HepG2 (cell line): ENCODE measurements around the gene PLXND1. TPM values are rescaled to one million over a fixed set of nuclear protein-coding genes. Genes with fewer than 3 reads are reported as not detected.

ENCODE experiments used
- AFF4 ChIP-seq: sonication (generic); formaldehyde crosslinking; IDR thresholded peaks from 2 replicates; pipeline ENCODE4 v1.4.0; 2020; ENCODE audit warnings: missing genetic modification reagents
- ATAD3A ChIP-seq: sonication (generic); formaldehyde crosslinking; IDR thresholded peaks from 2 replicates; pipeline ENCODE4 v1.4.0; 2020; ENCODE audit warnings: missing genetic modification reagents
- ATF4 ChIP-seq, 2 experiments: fragments of 450-650 bp in 1 of 2; sonication (generic) in 1 of 2; formaldehyde crosslinking; IDR thresholded peaks; 2 replicates each; pipeline versions ENCODE4 v1.5.0 to v1.8.0; 2020 to 2022; ENCODE audit warnings: mild to moderate bottlenecking in 1 of 2, missing genetic modification reagents in 1 of 2
- FOXK2 ChIP-seq: fragments of 450-650 bp; IDR thresholded peaks from 2 replicates; pipeline ENCODE4 v1.6.1; 2016
- GZF1 ChIP-seq: sonication (generic); formaldehyde crosslinking; IDR thresholded peaks from 2 replicates; pipeline ENCODE4 v1.5.1; 2020; ENCODE audit warnings: mild to moderate bottlenecking, missing genetic modification reagents
- KLF9 ChIP-seq: IDR thresholded peaks from 2 replicates; pipeline ENCODE4 v1.6.1; 2016; ENCODE audit warnings: low read depth
- MEIS1 ChIP-seq: sonication (generic); formaldehyde crosslinking; IDR thresholded peaks from 2 replicates; pipeline ENCODE4 v1.9.0; 2021; ENCODE audit warnings: mild to moderate bottlenecking, missing genetic modification reagents, moderate library complexity, borderline replicate concordance
- MXD1 ChIP-seq: sonication (generic); formaldehyde crosslinking; IDR thresholded peaks from 2 replicates; pipeline ENCODE4 v1.4.0; 2020; ENCODE audit warnings: mild to moderate bottlenecking, missing genetic modification reagents
- NCOA1 ChIP-seq: sonication (generic); formaldehyde crosslinking; IDR thresholded peaks from 2 replicates; pipeline ENCODE4 v1.9.0; 2021; ENCODE audit warnings: missing genetic modification reagents
- PHF21A ChIP-seq: sonication (generic); formaldehyde crosslinking; IDR thresholded peaks from 2 replicates; pipeline ENCODE4 v1.5.0; 2020; ENCODE audit warnings: mild to moderate bottlenecking, missing genetic modification reagents
- RNF219 ChIP-seq: sonication (generic); formaldehyde crosslinking; IDR thresholded peaks from 2 replicates; pipeline ENCODE4 v1.5.0; 2020; ENCODE audit warnings: mild to moderate bottlenecking, missing genetic modification reagents
- TRIM22 ChIP-seq: fragments of 450-650 bp; IDR thresholded peaks from 2 replicates; pipeline ENCODE4 v1.6.1; 2017
- YEATS2 ChIP-seq: sonication (generic); formaldehyde crosslinking; IDR thresholded peaks from 2 replicates; pipeline ENCODE4 v1.4.0; 2020; ENCODE audit warnings: missing genetic modification reagents, borderline replicate concordance
- ZBTB1 ChIP-seq: sonication (generic); formaldehyde crosslinking; IDR thresholded peaks from 2 replicates; pipeline ENCODE4 v1.4.0; 2020; ENCODE audit warnings: missing genetic modification reagents, borderline replicate concordance
- ZBTB42 ChIP-seq: sonication (generic); formaldehyde crosslinking; IDR thresholded peaks from 2 replicates; pipeline ENCODE4 v1.5.0; 2020; ENCODE audit warnings: mild to moderate bottlenecking, missing genetic modification reagents
- ZFP82 ChIP-seq: sonication (generic); formaldehyde crosslinking; IDR thresholded peaks from 2 replicates; pipeline ENCODE4 v1.5.1; 2020; ENCODE audit warnings: mild to moderate bottlenecking, missing genetic modification reagents, borderline replicate concordance
- ZNF264 ChIP-seq: sonication (generic); formaldehyde crosslinking; IDR thresholded peaks from 2 replicates; pipeline ENCODE4 v1.4.0; 2020; ENCODE audit warnings: missing genetic modification reagents
- ZNF468 ChIP-seq: sonication (generic); formaldehyde crosslinking; IDR thresholded peaks from 2 replicates; pipeline ENCODE4 v1.8.0; 2022; ENCODE audit warnings: mild to moderate bottlenecking, moderate library complexity, missing genetic modification reagents
- ZNF530 ChIP-seq: sonication (generic); formaldehyde crosslinking; IDR thresholded peaks from 2 replicates; pipeline ENCODE4 v1.5.0; 2020; ENCODE audit warnings: low read depth, mild to moderate bottlenecking, missing genetic modification reagents
- ZNF674 ChIP-seq: sonication (generic); formaldehyde crosslinking; IDR thresholded peaks from 2 replicates; pipeline ENCODE4 v1.5.0; 2020; ENCODE audit warnings: low read depth, mild to moderate bottlenecking, missing genetic modification reagents
- ZNF724P ChIP-seq: sonication (generic); formaldehyde crosslinking; IDR thresholded peaks from 2 replicates; pipeline ENCODE4 v1.8.0; 2022; ENCODE audit warnings: missing genetic modification reagents, borderline replicate concordance
- polyA plus RNA-seq, 8 experiments: library from polyadenylated mRNA; depleted of rRNA in 3 of 8; stranded (reverse) in 7 of 8; unstranded in 1 of 8; fragments of >200 nt; fragmentation: Illumina TruSeq in 4 of 8; extraction: Trizol in 4 of 8; gene quantifications; 2 replicates each; pipeline versions ENCODE4 v1.2.1 to v1.2.3, GENCODE V29; 2011 to 2016; ENCODE audit warnings: low read depth in 4 of 8, missing spikeins in 1 of 8, mixed read lengths in 1 of 8; ENCODE audit not compliant: insufficient read depth in 1 of 8
- total RNA-seq, 5 experiments: library from RNA; depleted of rRNA; stranded (reverse); fragments of >200 nt; fragmentation: Illumina TruSeq; extraction: Trizol; gene quantifications; 2 replicates each; pipeline ENCODE4 v1.2.3, GENCODE V29; 2016; ENCODE audit warnings: low read depth in 1 of 5

The PLXND1 gene
- total and polyA plus RNA-seq, 2 of the 13 experiments (the other 11 are each of a cell fraction or from before 2014, with no cell fraction given) = 15.9 to 42.0 TPM

GRCh38 chr3:129627350-129628168 lies 21.1 kb upstream of the PLXND1 start (continued):
- no peak for TF ChIP-seq ZBTB42 (CRISPR knock-in tag)
- no peak for TF ChIP-seq ZBTB1 (CRISPR knock-in tag)
- no peak for TF ChIP-seq MEIS1
- TF ChIP-seq ZNF264 (CRISPR knock-in tag) = no peak
- no peak for TF ChIP-seq MXD1
- TF ChIP-seq RNF219 (CRISPR knock-in tag) = no peak
- TF ChIP-seq TRIM22 = no peak
- TF ChIP-seq ZFP82 (CRISPR knock-in tag) = no peak
- peak; percentile 80 for TF ChIP-seq NCOA1 (CRISPR knock-in tag)
- no peak for TF ChIP-seq KLF9 (CRISPR knock-in tag)
- TF ChIP-seq ZNF724P (CRISPR knock-in tag) = no peak
- no peak for TF ChIP-seq PHF21A (CRISPR knock-in tag)
- TF ChIP-seq AFF4 (CRISPR knock-in tag) = peak; percentile 81
- TF ChIP-seq FOXK2 = no peak
- TF ChIP-seq ZNF530 (CRISPR knock-in tag) = no peak
- TF ChIP-seq ZNF674 = no peak
- no peak for TF ChIP-seq ZNF468 (CRISPR knock-in tag)
- no peak for TF ChIP-seq GZF1 (CRISPR knock-in tag)
- no peak for TF ChIP-seq ATAD3A (CRISPR knock-in tag)
- TF ChIP-seq ATF4 (CRISPR knock-in tag; IDR thresholded peaks at IDR 0.05) = no peak
- 0 out of 2 replicates have a peak, but pooled peaks have one; percentile 36 for TF ChIP-seq YEATS2 (CRISPR knock-in tag)
